PC-3 (cell line): ENCODE data around the gene GSTM4. TPM values are rescaled to one million over a fixed set of nuclear protein-coding genes. Genes with fewer than 3 reads are reported as not detected.
"Not testable (repeated sequence)": the region's sequence is repeated elsewhere in the genome, so short reads cannot be mapped to it uniquely, and the experiment has no call there.

Experiments used
- ATAC-seq: fragments of 200-7000 bp; cut with Tn5 transposase; 2 replicates; pipeline ENCODE4 v1.9.1; 2020; ENCODE audit warnings: mild to moderate bottlenecking, moderate library complexity
- BruUV-seq: library from RNA; stranded (reverse); fragments of 400-500 nt; replicated peaks from 2 replicates; lab custom pipeline; 2021; lab: Mats Ljungman, UMichigan
- CTCF ChIA-PET: fragments of 300-600 bp; sonication (Branson Sonifier 250); formaldehyde crosslinking; loops from one replicate; lab custom pipeline; 2022; ENCODE audit warnings: antibody characterized with exemption; lab: Charles Lee
- POLR2A ChIA-PET: fragments of 300-600 bp; sonication (Branson Sonifier 250); formaldehyde crosslinking; loops from one replicate; lab custom pipeline; 2022; ENCODE audit warnings: antibody characterized with exemption; ENCODE audit not compliant: unreplicated experiment; lab: Charles Lee
- DNase-seq: peaks from one replicate; pipeline ENCODE4 v3.0.0-alpha.2; 2015
- H2AFZ ChIP-seq: fragments of 300-600 bp; sonication (generic); 2 replicates; pipeline ENCODE4 v1.6.0; 2016; ENCODE audit warnings: antibody characterized with exemption, low read length
- H3F3A ChIP-seq: fragments of 300-600 bp; sonication (generic); one replicate; pipeline ENCODE4 v1.6.0; 2017; ENCODE audit warnings: antibody characterized with exemption, low read length, control low read depth, mild to moderate bottlenecking; ENCODE audit not compliant: unreplicated experiment
- H3K27ac ChIP-seq: fragments of 300-600 bp; sonication (generic); 2 replicates; pipeline ENCODE4 v1.5.1; 2016; ENCODE audit warnings: mild to moderate bottlenecking, low read length
- H3K27me3 ChIP-seq: fragments of 300-600 bp; sonication (generic); 2 replicates; pipeline ENCODE4 v1.6.1; 2016; ENCODE audit warnings: low read length, mixed read lengths
- H3K36me3 ChIP-seq: fragments of 300-600 bp; sonication (generic); 2 replicates; pipeline ENCODE4 v1.6.1; 2016; ENCODE audit warnings: low read depth, mixed run types, low read length, mixed read lengths
- H3K4me1 ChIP-seq: fragments of 300-600 bp; sonication (generic); 2 replicates; pipeline ENCODE4 v1.5.1; 2016; ENCODE audit warnings: low read length; ENCODE audit not compliant: insufficient read depth
- H3K4me2 ChIP-seq: fragments of 300-600 bp; sonication (generic); 2 replicates; pipeline ENCODE4 v1.6.0; 2016; ENCODE audit warnings: low read length
- H3K4me3 ChIP-seq: fragments of 300-600 bp; sonication (generic); 2 replicates; pipeline ENCODE4 v1.5.1; 2016; ENCODE audit warnings: mild to moderate bottlenecking, low read length, mixed read lengths
- H3K79me2 ChIP-seq: fragments of 300-600 bp; sonication (generic); 2 replicates; pipeline ENCODE4 v1.6.1; 2017; ENCODE audit warnings: low read length, mixed read lengths
- H3K9ac ChIP-seq: fragments of 300-600 bp; sonication (generic); 2 replicates; pipeline ENCODE4 v1.6.0; 2016; ENCODE audit warnings: mild to moderate bottlenecking, low read length
- H3K9me2 ChIP-seq: fragments of 300-600 bp; sonication (generic); replicated peaks from 2 replicates; pipeline ENCODE4 v1.6.1; 2016; ENCODE audit warnings: mixed run types, low read length, mixed read lengths
- H3K9me3 ChIP-seq: fragments of 300-600 bp; sonication (generic); 2 replicates; pipeline ENCODE4 v1.6.1; 2016; ENCODE audit warnings: low read length, mixed read lengths
- H4K20me1 ChIP-seq: fragments of 300-600 bp; sonication (generic); 2 replicates; pipeline ENCODE4 v1.6.1; 2016; ENCODE audit warnings: low read length, mixed read lengths
- EZH2 ChIP-seq: fragments of 300-600 bp; sonication (generic); IDR thresholded peaks from one replicate; pipeline ENCODE4 v1.6.1; 2017; ENCODE audit warnings: antibody characterized with exemption, mild to moderate bottlenecking, low read length; ENCODE audit not compliant: unreplicated experiment
- EZH2phosphoT487 ChIP-seq: fragments of 300-600 bp; sonication (generic); IDR thresholded peaks from 2 replicates; pipeline ENCODE4 v1.6.1; 2018; ENCODE audit warnings: mild to moderate bottlenecking, antibody characterized with exemption, low read length, borderline replicate concordance
- intact Hi-C: fragments of 100-400 bp; cut with micrococcal nuclease; formaldehyde crosslinking; loops from 2 replicates; pipeline ENCODE4 v1.9.0; 2023
- total RNA-seq: library from RNA; depleted of rRNA; stranded (reverse); fragments of >200 nt; gene quantifications from 2 replicates; pipeline ENCODE4 v1.2.3, GENCODE V29; 2014
- TF ChIP-seq, protein P1 (sequence below): fragments of 300-600 bp; sonication (generic); conservative IDR thresholded peaks from 2 replicates; pipeline ENCODE4 v1.5.1; 2017; ENCODE audit warnings: antibody characterized with exemption, low read depth, mild to moderate bottlenecking, low read length

GSTM4 gene
- total RNA-seq, 1 experiment from 2014 or later: 25.9 TPM

DNA sequence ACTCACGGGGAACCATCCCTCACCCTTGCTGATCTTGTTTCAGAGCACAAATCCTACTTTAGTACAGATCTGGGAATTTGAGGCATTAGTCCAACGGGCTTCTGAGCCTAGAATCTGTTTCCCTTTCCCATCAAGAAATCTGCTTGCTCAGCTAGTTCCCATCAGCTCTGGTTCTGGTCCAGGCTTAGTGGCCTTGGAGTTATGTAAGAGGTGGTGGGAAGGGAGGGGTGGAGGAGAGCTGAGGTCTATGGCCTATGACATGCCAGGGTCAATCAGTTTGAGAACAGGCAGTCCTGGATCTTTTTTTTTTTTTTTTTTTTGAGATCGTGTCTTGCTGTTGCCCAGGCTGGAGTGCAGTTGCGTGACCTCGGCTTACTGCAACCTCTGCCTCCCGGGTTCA, 35.9 kb downstream of the GSTM4 start:
- H3K9ac ChIP-seq: no peak overlapping the region
- no peaks in the 10 kb centered on the region for H3F3A ChIP-seq
- no peaks in the 10 kb centered on the region for H3K9me3 ChIP-seq
- H3K27me3 ChIP-seq: no peaks in the 10 kb centered on the region
- no peak overlapping the region for H2AFZ ChIP-seq
- H3K4me3 ChIP-seq: no peak overlapping the region
- H3K79me2 ChIP-seq: no peaks in the 10 kb centered on the region
- BruUV-seq: no TSS peak
- H3K9me2 ChIP-seq: no peaks in the 10 kb centered on the region
- intact Hi-C loops: no loop called here
- H3K4me2 ChIP-seq: no peak overlapping the region
- DNase-seq (no peak), ATAC-seq (no peak)
- ChIA-PET CTCF (no interaction called here), POLR2A (no interaction called here)
- no peaks in the 10 kb centered on the region; the same call in 1 of the 2 replicates for H3K4me1 ChIP-seq
- H3K27ac ChIP-seq: no peak overlapping the region
- no peaks in the 10 kb centered on the region for H4K20me1 ChIP-seq
- H3K36me3 ChIP-seq: no peaks in the 10 kb centered on the region
- no peak for TF ChIP-seq EZH2
- TF ChIP-seq, protein P1, sequence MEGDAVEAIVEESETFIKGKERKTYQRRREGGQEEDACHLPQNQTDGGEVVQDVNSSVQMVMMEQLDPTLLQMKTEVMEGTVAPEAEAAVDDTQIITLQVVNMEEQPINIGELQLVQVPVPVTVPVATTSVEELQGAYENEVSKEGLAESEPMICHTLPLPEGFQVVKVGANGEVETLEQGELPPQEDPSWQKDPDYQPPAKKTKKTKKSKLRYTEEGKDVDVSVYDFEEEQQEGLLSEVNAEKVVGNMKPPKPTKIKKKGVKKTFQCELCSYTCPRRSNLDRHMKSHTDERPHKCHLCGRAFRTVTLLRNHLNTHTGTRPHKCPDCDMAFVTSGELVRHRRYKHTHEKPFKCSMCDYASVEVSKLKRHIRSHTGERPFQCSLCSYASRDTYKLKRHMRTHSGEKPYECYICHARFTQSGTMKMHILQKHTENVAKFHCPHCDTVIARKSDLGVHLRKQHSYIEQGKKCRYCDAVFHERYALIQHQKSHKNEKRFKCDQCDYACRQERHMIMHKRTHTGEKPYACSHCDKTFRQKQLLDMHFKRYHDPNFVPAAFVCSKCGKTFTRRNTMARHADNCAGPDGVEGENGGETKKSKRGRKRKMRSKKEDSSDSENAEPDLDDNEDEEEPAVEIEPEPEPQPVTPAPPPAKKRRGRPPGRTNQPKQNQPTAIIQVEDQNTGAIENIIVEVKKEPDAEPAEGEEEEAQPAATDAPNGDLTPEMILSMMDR: no peak
- no peak for TF ChIP-seq EZH2phosphoT487

DNA sequence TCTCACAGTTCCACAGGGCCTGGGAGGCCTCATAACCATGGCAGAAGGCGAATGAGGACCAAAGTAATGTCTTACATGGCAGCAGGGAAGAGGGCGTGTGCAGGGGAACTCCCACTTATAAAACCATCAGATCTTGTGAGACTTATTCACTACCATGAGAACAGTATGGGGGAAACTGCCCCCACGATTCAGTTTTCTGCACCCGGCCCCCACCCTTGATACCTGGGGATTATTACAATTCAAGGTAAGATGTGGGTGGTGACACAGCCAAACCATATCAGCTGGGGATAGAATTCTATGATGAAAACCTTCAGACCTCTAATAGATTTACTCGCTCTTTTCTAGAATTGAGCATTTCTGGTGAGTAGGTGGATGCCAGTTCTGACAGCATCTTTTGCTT, 38.5 kb downstream of the GSTM4 start:
- ATAC-seq, H2AFZ ChIP-seq, DNase-seq, H3K79me2 ChIP-seq, H3K9me3 ChIP-seq, H3K27me3 ChIP-seq, CTCF ChIA-PET, H4K20me1 ChIP-seq, H3F3A ChIP-seq, intact Hi-C loops, H3K9me2 ChIP-seq, H3K27ac ChIP-seq, BruUV-seq, H3K4me3 ChIP-seq, H3K36me3 ChIP-seq, POLR2A ChIA-PET, H3K4me2 ChIP-seq, H3K9ac ChIP-seq: not testable (repeated sequence)
- peaks cover 14% of the 10 kb centered on the region for H3K4me1 ChIP-seq

DNA sequence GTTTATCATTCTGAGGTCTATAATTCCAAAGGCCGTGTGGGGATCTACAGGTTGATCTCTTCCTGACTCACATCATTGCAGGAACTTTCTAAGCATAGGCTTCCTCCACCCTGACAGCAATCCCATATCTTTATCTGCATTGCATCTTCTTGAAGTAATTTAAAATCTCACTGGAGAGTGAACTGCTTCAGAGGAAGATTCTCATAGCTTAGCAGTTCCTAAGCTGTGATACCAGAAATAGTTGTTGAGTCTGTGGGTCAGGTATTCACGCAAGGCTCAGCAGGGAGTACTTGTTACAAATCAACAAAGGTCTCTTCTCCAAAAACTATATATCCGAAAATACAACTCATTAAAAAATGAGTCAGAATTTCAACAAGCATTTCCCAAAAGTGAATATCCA, 39.2 kb downstream of the GSTM4 start:
- H3K9me2 ChIP-seq, H4K20me1 ChIP-seq, H3K4me3 ChIP-seq, intact Hi-C loops, H3F3A ChIP-seq, H3K27ac ChIP-seq, H3K9ac ChIP-seq, H3K79me2 ChIP-seq, POLR2A ChIA-PET, ATAC-seq, H3K9me3 ChIP-seq, H3K27me3 ChIP-seq, CTCF ChIA-PET, DNase-seq, H2AFZ ChIP-seq, BruUV-seq, H3K36me3 ChIP-seq, H3K4me2 ChIP-seq: not testable (repeated sequence)
- H3K4me1 ChIP-seq: peaks cover 14% of the 10 kb centered on the region

- POLR2A ChIA-PET: no interaction called here
- BruUV-seq: no TSS peak
Measured at GRCh38 chr1:109697066-109697465, 41.2 kb downstream of the GSTM4 start.

DNA sequence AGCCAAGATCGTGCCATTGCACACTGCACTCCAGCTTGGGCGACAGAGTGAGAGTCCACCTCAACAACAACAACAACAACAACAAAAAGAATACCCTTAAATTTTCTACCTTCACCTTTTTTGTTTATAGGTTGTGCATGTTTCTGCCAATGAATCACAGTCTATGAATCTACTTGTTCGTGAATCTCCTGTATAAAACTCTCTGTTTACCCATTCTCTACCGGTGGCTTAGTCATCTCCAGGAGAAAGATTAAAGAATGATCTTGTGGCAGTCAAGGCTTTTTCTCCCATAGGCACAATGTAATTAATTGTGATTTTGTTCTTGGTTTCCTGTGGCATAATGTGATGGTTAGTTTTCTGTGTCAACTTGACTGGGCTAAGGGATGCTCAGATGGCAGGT, 42.0 kb downstream of the GSTM4 start:
- H3K79me2 ChIP-seq, H3K9me3 ChIP-seq, H3K9me2 ChIP-seq, H3K36me3 ChIP-seq, H2AFZ ChIP-seq, intact Hi-C loops, CTCF ChIA-PET, H3F3A ChIP-seq, BruUV-seq, H3K4me3 ChIP-seq, H3K27me3 ChIP-seq, H3K9ac ChIP-seq, POLR2A ChIA-PET, H4K20me1 ChIP-seq: not testable (repeated sequence)
- ATAC-seq (peak; percentile 96), DNase-seq (peak; percentile 71)
- peaks cover 14% of the 10 kb centered on the region for H3K4me1 ChIP-seq
- H3K27ac ChIP-seq: peak overlapping the region; percentile 66
- peak overlapping the region; percentile 19; the same call in 1 of the 2 replicates for H3K4me2 ChIP-seq

More at GRCh38 chr1:109697066-109697465, 41.2 kb downstream of the GSTM4 start:
- Histone ChIP-seq H3K4me2 (no peak overlapping the region), H2AFZ (no peak overlapping the region), H3F3A (no peaks in the 10 kb centered on the region), H3K27me3 (no peaks in the 10 kb centered on the region), H3K36me3 (no peaks in the 10 kb centered on the region), H3K4me3 (no peak overlapping the region), H3K79me2 (no peaks in the 10 kb centered on the region), H4K20me1 (no peaks in the 10 kb centered on the region), H3K27ac (peak overlapping the region; percentile 66), H3K4me1 (peaks cover 14% of the 10 kb centered on the region), H3K9me3 (no peaks in the 10 kb centered on the region), H3K9ac (no peak overlapping the region), H3K9me2 (no peaks in the 10 kb centered on the region)
- TF ChIP-seq EZH2: no peak
- no peak for TF ChIP-seq EZH2phosphoT487
- TF ChIP-seq, protein P1: no peak
- no peak for ATAC-seq
- CTCF ChIA-PET: no interaction called here
- peak; percentile 46 for DNase-seq
- intact Hi-C loops: no loop called here
